HCT116 (cell line): Measurements from ENCODE around the gene ADCY1. TPM values are rescaled to one million over a fixed set of nuclear protein-coding genes. Genes with fewer than 3 reads are reported as not detected.

ENCODE experiments used
- ATAC-seq: fragments of 200-7000 bp; cut with Tn5 transposase; 2 replicates; pipeline ENCODE4 v1.9.1; 2020; ENCODE audit warnings: mild to moderate bottlenecking, moderate library complexity
- BruUV-seq: library from RNA; stranded (reverse); fragments of 400-500 nt; replicated peaks from 2 replicates; lab custom pipeline; 2021; lab: Mats Ljungman, UMichigan
- CTCF ChIA-PET: fragments of 300-600 bp; sonication (Branson Sonifier 250); formaldehyde crosslinking; loops from one replicate; lab custom pipeline; 2021; ENCODE audit warnings: antibody characterized with exemption; lab: Charles Lee
- POLR2A ChIA-PET: fragments of 300-600, 350-600 bp; sonication (Branson Sonifier 250); formaldehyde crosslinking; loops from one replicate; lab custom pipeline; 2021; ENCODE audit warnings: antibody characterized with exemption; lab: Charles Lee
- RAD21 ChIA-PET, 2 experiments: fragments of 300-600 bp; sonication (Branson Sonifier 250); formaldehyde crosslinking; loops; one replicate each; lab custom pipeline; 2023; ENCODE audit warnings: low total read pairs in 2 of 2; ENCODE audit not compliant: uncharacterized antibody in 2 of 2, unreplicated experiment in 2 of 2, low non-redundant PET in 1 of 2; lab: Charles Lee
- DNase-seq: peaks from one replicate; pipeline ENCODE4 v3.0.0-alpha.2; 2010; ENCODE audit warnings: low read depth, low spot score
- H2AFZ ChIP-seq: fragments of 200-600 bp; shearing (Covaris generic), sonication (generic); 2 replicates; pipeline ENCODE4 v1.6.1; 2017; ENCODE audit warnings: low read depth, mixed run types, mixed read lengths, antibody characterized with exemption, low read length; ENCODE audit not compliant: poor library complexity, severe bottlenecking
- H3K27ac ChIP-seq: 2 replicates; pipeline ENCODE4 v1.5.1; 2012; ENCODE audit warnings: low read depth, low read length
- H3K27me3 ChIP-seq: fragments of 200-600 bp; sonication (generic); 2 replicates; pipeline ENCODE4 v1.6.1; 2016; ENCODE audit warnings: mixed run types, low read length, mixed read lengths; ENCODE audit not compliant: insufficient read depth
- H3K36me3 ChIP-seq, 2 experiments: fragments of 200-500 bp in 1 of 2; fragments of 200-600 bp in 1 of 2; sonication (Bioruptor generic) in 1 of 2; sonication (generic) in 1 of 2; 2 replicates each; pipeline versions ENCODE4 v1.5.1 to v1.6.1; 2014 to 2016; ENCODE audit warnings: low read length in 2 of 2, inconsistent platforms in 1 of 2, mixed read lengths in 1 of 2, mixed run types in 1 of 2; ENCODE audit not compliant: insufficient read depth in 2 of 2, control insufficient read depth in 1 of 2
- H3K4me1 ChIP-seq, 2 experiments: fragments of 200-600 bp in 1 of 2; sonication (generic) in 1 of 2; 2 replicates each; pipeline versions ENCODE4 v1.5.1 to v1.6.1; 2012 to 2017; ENCODE audit warnings: low read length in 2 of 2, inconsistent platforms in 1 of 2, mild to moderate bottlenecking in 1 of 2, mixed read lengths in 1 of 2, mixed run types in 1 of 2, moderate library complexity in 1 of 2; ENCODE audit not compliant: insufficient read depth in 2 of 2, control insufficient read depth in 1 of 2
- H3K4me2 ChIP-seq: fragments of 200-600 bp; sonication (generic); 2 replicates; pipeline ENCODE4 v1.6.1; 2017; ENCODE audit warnings: mixed run types, low read length, mixed read lengths
- H3K4me3 ChIP-seq, 2 experiments: fragments of 200-600 bp in 1 of 2; sonication (generic) in 1 of 2; replicated peaks in 1 of 2; 2 replicates each; pipeline ENCODE4 v1.5.1; 2011 to 2016; ENCODE audit warnings: low read length in 2 of 2, control low read depth in 1 of 2, low read depth in 1 of 2, mild to moderate bottlenecking in 1 of 2, mixed read lengths in 1 of 2, mixed run types in 1 of 2
- H3K79me2 ChIP-seq: fragments of 200-600 bp; sonication (generic); 2 replicates; pipeline ENCODE4 v1.6.1; 2017; ENCODE audit warnings: mild to moderate bottlenecking, mixed run types, low read length, moderate library complexity, mixed read lengths; ENCODE audit not compliant: insufficient read depth
- H3K9ac ChIP-seq: fragments of 200-600 bp; sonication (generic); 2 replicates; pipeline ENCODE4 v1.6.1; 2016; ENCODE audit warnings: low read length, mixed read lengths
- H3K9me2 ChIP-seq: fragments of 200-600 bp; sonication (generic), shearing (Covaris generic); 2 replicates; pipeline ENCODE4 v1.6.1; 2017; ENCODE audit warnings: mixed run types, mild to moderate bottlenecking, moderate library complexity; ENCODE audit not compliant: insufficient read depth
- H3K9me3 ChIP-seq, 2 experiments: fragments of 200-500 bp in 1 of 2; fragments of 200-600 bp in 1 of 2; sonication (Bioruptor generic) in 1 of 2; sonication (generic) in 1 of 2; 2 replicates each; pipeline ENCODE4 v1.6.1; 2014 to 2017; ENCODE audit warnings: low read length in 2 of 2, mixed read lengths in 2 of 2, inconsistent platforms in 1 of 2, low read depth in 1 of 2, mild to moderate bottlenecking in 1 of 2, mixed run types in 1 of 2, moderate library complexity in 1 of 2; ENCODE audit not compliant: control insufficient read depth in 1 of 2, insufficient read depth in 1 of 2
- H4K20me1 ChIP-seq: fragments of 200-600 bp; sonication (generic), shearing (Covaris generic); 2 replicates; pipeline ENCODE4 v1.6.1; 2017; ENCODE audit warnings: mixed run types, mild to moderate bottlenecking, moderate library complexity; ENCODE audit not compliant: insufficient read depth
- ATF3 ChIP-seq: IDR thresholded peaks from 2 replicates; pipeline ENCODE4 v1.6.1; 2012
- CBX3 ChIP-seq: IDR thresholded peaks from 2 replicates; pipeline ENCODE4 v1.6.1; 2012; ENCODE audit warnings: low read depth
- ELF1 ChIP-seq: IDR thresholded peaks from 2 replicates; pipeline ENCODE4 v1.6.1; 2012; ENCODE audit warnings: low read depth, borderline replicate concordance
- EZH2 ChIP-seq: fragments of 200-600 bp; sonication (generic); IDR thresholded peaks from 2 replicates; pipeline ENCODE4 v1.6.1; 2017; ENCODE audit warnings: antibody characterized with exemption, mixed run types
- EZH2phosphoT487 ChIP-seq: fragments of 200-600 bp; IDR thresholded peaks from 2 replicates; pipeline ENCODE4 v1.6.1; 2018; ENCODE audit warnings: antibody characterized with exemption, borderline replicate concordance
- FOSL1 ChIP-seq: IDR thresholded peaks from 2 replicates; pipeline ENCODE4 v1.6.1; 2012; ENCODE audit warnings: low read depth
- JUND ChIP-seq: IDR thresholded peaks from 2 replicates; pipeline ENCODE4 v1.6.1; 2012
- MAX ChIP-seq: IDR thresholded peaks from 2 replicates; pipeline ENCODE4 v1.6.1; 2012
- POLR2A ChIP-seq: IDR thresholded peaks from 2 replicates; pipeline ENCODE4 v1.7.0; 2011; ENCODE audit warnings: borderline replicate concordance; ENCODE audit not compliant: insufficient read depth, insufficient read length; ENCODE audit errors: extremely low read depth
- POLR2AphosphoS5 ChIP-seq: IDR thresholded peaks from 2 replicates; pipeline ENCODE4 v1.6.1; 2011; ENCODE audit warnings: mild to moderate bottlenecking, low read depth, low read length, moderate library complexity
- RAD21 ChIP-seq: IDR thresholded peaks from 2 replicates; pipeline ENCODE4 v1.6.1; 2012; ENCODE audit warnings: low read depth, mild to moderate bottlenecking
- TCF7L2 ChIP-seq: IDR thresholded peaks from 2 replicates; pipeline ENCODE4 v1.7.0; 2011; ENCODE audit warnings: borderline replicate concordance, inconsistent platforms; ENCODE audit not compliant: insufficient read depth, insufficient read length; ENCODE audit errors: extremely low read depth
- YY1 ChIP-seq: IDR thresholded peaks from 2 replicates; pipeline ENCODE4 v1.6.1; 2011; ENCODE audit warnings: low read length, low read depth, moderate library complexity, mild to moderate bottlenecking; ENCODE audit not compliant: insufficient replicate concordance; ENCODE audit errors: extremely low read depth
- ZFX ChIP-seq: fragments of 450-650 bp; IDR thresholded peaks from 2 replicates; pipeline ENCODE4 v1.6.1; 2017
- ZNF274 ChIP-seq: fragments of 200-500 bp; sonication (Bioruptor generic); IDR thresholded peaks from 2 replicates; pipeline ENCODE4 v1.6.1; 2014; ENCODE audit warnings: mild to moderate bottlenecking, low read depth, low read length, inconsistent platforms
- intact Hi-C: fragments of 100-400 bp; cut with micrococcal nuclease; formaldehyde crosslinking; loops from 2 replicates; pipeline ENCODE4 v1.10.0; 2022
- total RNA-seq: library from RNA; stranded (reverse); gene quantifications from one replicate; pipeline ENCODE4 v1.2.1, GENCODE V29; 2021; ENCODE audit not compliant: unreplicated experiment

The ADCY1 gene
- total RNA-seq, 1 experiment from 2014 or later, result 0.05 TPM

GRCh38 chr7:45623157-45623556 is 49.0 kb downstream of the ADCY1 start:
- POLR2A ChIA-PET, result no interaction called here
- H3K9me3 ChIP-seq, result 0 out of 4 replicates have a peak, but pooled peaks cover 0 to 5% of the 10 kb centered on the region in 2 experiments
- H3K4me1 ChIP-seq, result no peaks in the 10 kb centered on the region
- no peak overlapping the region for H3K4me3 ChIP-seq
- H3K36me3 ChIP-seq, result no peaks in the 10 kb centered on the region
- intact Hi-C loops, result no loop called here
- ATAC-seq (no peak), DNase-seq (no peak)
- H4K20me1 ChIP-seq, result no peaks in the 10 kb centered on the region
- CTCF ChIA-PET, result no interaction called here
- no peaks in the 10 kb centered on the region for H3K79me2 ChIP-seq
- no peak overlapping the region for H3K4me2 ChIP-seq
- H3K27me3 ChIP-seq, result peaks cover 6% of the 10 kb centered on the region; the same call in 1 of the 2 replicates
- TF ChIP-seq ATF3 (no peak), FOSL1 (no peak), CBX3 (no peak), EZH2 (no peak), ELF1 (no peak), MAX (no peak), EZH2phosphoT487 (no peak), JUND (no peak), ZNF274 (no peak), TCF7L2 (no peak)
- no peak overlapping the region for H3K9ac ChIP-seq
- H2AFZ ChIP-seq, result no peak overlapping the region
- H3K9me2 ChIP-seq, result no peaks in the 10 kb centered on the region
- no TSS peak for BruUV-seq
- no peak overlapping the region for H3K27ac ChIP-seq
- RAD21 ChIA-PET, result no interaction called here

GRCh38 chr7:45623740-45624391 is 49.7 kb downstream of the ADCY1 start:
- no peak for ATAC-seq
- no peaks in the 10 kb centered on the region for H3K9me2 ChIP-seq
- intact Hi-C loops, result no loop called here
- TF ChIP-seq POLR2AphosphoS5 (no peak), RAD21 (no peak), EZH2 (no peak), ZFX (no peak), JUND (no peak), YY1 (no peak), ELF1 (no peak), POLR2A (no peak), FOSL1 (no peak)
- TF ChIP-seq, all 23 proteins: peak for 0
- H3K4me1 ChIP-seq, result no peaks in the 10 kb centered on the region
- no peak overlapping the region for H3K4me3 ChIP-seq
- no peaks in the 10 kb centered on the region for H3K79me2 ChIP-seq
- H3K27me3 ChIP-seq, result peaks cover 6% of the 10 kb centered on the region; the same call in 1 of the 2 replicates
- RAD21 ChIA-PET, result no interaction called here
- no peak overlapping the region for H3K27ac ChIP-seq
- no peak overlapping the region for H3K9ac ChIP-seq
- no TSS peak for BruUV-seq
- no peak overlapping the region for H2AFZ ChIP-seq
- H3K36me3 ChIP-seq, result no peaks in the 10 kb centered on the region
- POLR2A ChIA-PET, result no interaction called here
- CTCF ChIA-PET, result no interaction called here
- no peaks in the 10 kb centered on the region for H4K20me1 ChIP-seq
- no peak overlapping the region for H3K4me2 ChIP-seq
- DNase-seq, result no peak
- 0 out of 4 replicates have a peak, but pooled peaks cover 0 to 3% of the 10 kb centered on the region in 2 experiments for H3K9me3 ChIP-seq
